AG08395 (cell line): ENCODE measurements around the gene TNS3.
A peak's percentile ranks its signal among the peaks of the same experiment; 100 is the strongest.

Experiments
- DNase-seq: peaks from one replicate; pipeline ENCODE4 v3.0.0; 2012; ENCODE audit warnings: mixed read lengths, low spot score

The TNS3 gene

GRCh38 chr7:47385536-47386125, 196.3 kb downstream of the TNS3 start:
- no peak for DNase-seq

- no peak for DNase-seq
Measured at GRCh38 chr7:47384755-47385535, 197.0 kb downstream of the TNS3 start.

- DNase-seq: no peak
Measured at GRCh38 chr7:47383696-47384445, 198.0 kb downstream of the TNS3 start.

GRCh38 chr7:47383072-47383471, 198.8 kb downstream of the TNS3 start:
- peak; percentile 87 for DNase-seq

GRCh38 chr7:47382200-47382599, 199.7 kb downstream of the TNS3 start:
- DNase-seq: no peak

GRCh38 chr7:47381134-47381495, 200.8 kb downstream of the TNS3 start:
- no peak for DNase-seq

- DNase-seq: no peak
Measured at GRCh38 chr7:47380325-47381133, 201.4 kb downstream of the TNS3 start.

- peak; percentile 36 for DNase-seq
Measured at GRCh38 chr7:47379629-47380324, 202.1 kb downstream of the TNS3 start.

- no peak for DNase-seq
Measured at GRCh38 chr7:47378728-47379395, 203.0 kb downstream of the TNS3 start.

- no peak for DNase-seq
Measured at GRCh38 chr7:47377741-47378140, 204.2 kb downstream of the TNS3 start.

GRCh38 chr7:47376991-47377616, 204.8 kb downstream of the TNS3 start:
- no peak for DNase-seq

- peak; percentile 68 for DNase-seq
Measured at GRCh38 chr7:47375121-47375938, 206.6 kb downstream of the TNS3 start.

- DNase-seq: no peak
Measured at GRCh38 chr7:47374538-47374937, 207.4 kb downstream of the TNS3 start.

GRCh38 chr7:47373871-47374451, 207.9 kb downstream of the TNS3 start:
- DNase-seq: no peak

- DNase-seq: no peak
Measured at GRCh38 chr7:47371733-47372368, 210.1 kb downstream of the TNS3 start.

- DNase-seq: no peak
Measured at GRCh38 chr7:47371317-47371716, 210.6 kb downstream of the TNS3 start.

- DNase-seq: no peak
Measured at GRCh38 chr7:47370461-47371042, 211.4 kb downstream of the TNS3 start.

- no peak for DNase-seq
Measured at GRCh38 chr7:47369736-47370135, 212.2 kb downstream of the TNS3 start.
